HG02973 (cell line): Measurements from ENCODE around the gene SIAH1.
"Not testable (repeated sequence)": the region's sequence is repeated elsewhere in the genome, so short reads cannot be mapped to it uniquely, and the experiment has no call there.

Source experiments
- ATAC-seq: cut with Tn5 transposase; IDR thresholded peaks from one replicate; pipeline ENCODE4 v1.9.1; 2021; ENCODE audit warnings: moderate library complexity; ENCODE audit not compliant: unreplicated experiment

The SIAH1 gene, protein sequence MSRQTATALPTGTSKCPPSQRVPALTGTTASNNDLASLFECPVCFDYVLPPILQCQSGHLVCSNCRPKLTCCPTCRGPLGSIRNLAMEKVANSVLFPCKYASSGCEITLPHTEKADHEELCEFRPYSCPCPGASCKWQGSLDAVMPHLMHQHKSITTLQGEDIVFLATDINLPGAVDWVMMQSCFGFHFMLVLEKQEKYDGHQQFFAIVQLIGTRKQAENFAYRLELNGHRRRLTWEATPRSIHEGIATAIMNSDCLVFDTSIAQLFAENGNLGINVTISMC

GRCh38 chr16:48385253-48386150, at the start of gene SIAH1:
Gene SIAH1, minus strand, starts transcription at chr16:48385413. Its CDS starts 22,985 bp downstream, at chr16:48362428.
- peak; percentile 74 for ATAC-seq

- ATAC-seq = no peak
These were observed 49.6 kb upstream of the SIAH1 start for GRCh38 chr16:48434653-48435317.

GRCh38 chr16:48433850-48434530, 48.8 kb upstream of the SIAH1 start:
- no peak for ATAC-seq

DNA sequence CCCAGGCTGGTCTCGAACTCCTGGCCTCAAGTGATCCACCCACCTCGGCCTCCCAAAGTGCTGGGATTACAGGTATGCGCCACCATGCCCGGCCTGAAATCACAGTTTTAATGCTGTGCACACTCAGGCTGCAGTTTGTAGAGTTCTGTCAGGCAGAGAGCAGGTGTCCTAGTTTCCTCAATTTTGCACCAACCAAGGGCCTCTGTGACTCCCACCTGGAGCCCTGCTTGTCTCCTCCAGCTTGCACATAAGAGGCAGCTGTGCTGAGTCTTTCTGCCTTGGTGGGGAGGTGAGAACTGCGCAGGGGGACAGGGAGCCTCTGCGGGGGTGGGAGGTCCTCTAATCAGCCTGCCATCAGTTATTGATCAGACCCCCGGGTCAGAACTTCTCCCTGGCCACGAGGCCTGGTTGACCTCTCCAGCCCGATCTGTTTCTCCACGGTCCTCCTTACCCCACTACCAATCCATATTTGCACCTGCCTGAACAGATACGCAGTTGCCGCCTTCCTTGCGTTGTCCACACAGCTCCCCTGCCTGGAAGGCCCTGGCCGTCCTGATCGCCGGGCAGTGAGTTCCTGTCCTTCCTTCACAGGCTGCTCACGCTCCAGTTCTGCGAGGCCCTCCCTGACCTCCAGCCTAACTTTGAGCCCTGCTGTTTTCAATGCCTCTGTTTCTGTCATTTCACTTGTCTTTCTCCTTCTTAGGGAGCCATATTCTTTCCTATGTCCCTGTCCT, 48.1 kb upstream of the SIAH1 start:
- no peak for ATAC-seq

GRCh38 chr16:48432136-48432535, 46.9 kb upstream of the SIAH1 start:
- ATAC-seq = peak; percentile 87

DNA sequence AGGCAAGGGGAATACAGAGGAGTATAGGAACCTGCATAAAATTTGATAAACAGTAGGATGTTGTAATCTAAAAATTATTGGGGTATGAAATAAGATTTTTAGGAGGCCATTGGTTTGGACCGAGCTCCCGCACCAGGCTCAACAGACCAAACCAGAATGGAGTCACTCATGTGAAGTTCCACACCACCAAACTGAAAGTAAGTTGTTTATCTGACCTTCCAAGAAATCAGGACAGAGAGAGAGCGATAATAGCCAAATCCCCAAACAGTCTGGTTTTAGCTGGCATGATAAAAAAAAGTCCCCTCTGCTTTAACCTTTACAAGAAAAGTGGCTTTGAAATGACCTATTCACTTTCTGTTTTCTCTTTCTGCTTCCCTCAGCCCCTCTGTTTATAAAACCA, 45.7 kb upstream of the SIAH1 start:
- ATAC-seq = no peak

DNA sequence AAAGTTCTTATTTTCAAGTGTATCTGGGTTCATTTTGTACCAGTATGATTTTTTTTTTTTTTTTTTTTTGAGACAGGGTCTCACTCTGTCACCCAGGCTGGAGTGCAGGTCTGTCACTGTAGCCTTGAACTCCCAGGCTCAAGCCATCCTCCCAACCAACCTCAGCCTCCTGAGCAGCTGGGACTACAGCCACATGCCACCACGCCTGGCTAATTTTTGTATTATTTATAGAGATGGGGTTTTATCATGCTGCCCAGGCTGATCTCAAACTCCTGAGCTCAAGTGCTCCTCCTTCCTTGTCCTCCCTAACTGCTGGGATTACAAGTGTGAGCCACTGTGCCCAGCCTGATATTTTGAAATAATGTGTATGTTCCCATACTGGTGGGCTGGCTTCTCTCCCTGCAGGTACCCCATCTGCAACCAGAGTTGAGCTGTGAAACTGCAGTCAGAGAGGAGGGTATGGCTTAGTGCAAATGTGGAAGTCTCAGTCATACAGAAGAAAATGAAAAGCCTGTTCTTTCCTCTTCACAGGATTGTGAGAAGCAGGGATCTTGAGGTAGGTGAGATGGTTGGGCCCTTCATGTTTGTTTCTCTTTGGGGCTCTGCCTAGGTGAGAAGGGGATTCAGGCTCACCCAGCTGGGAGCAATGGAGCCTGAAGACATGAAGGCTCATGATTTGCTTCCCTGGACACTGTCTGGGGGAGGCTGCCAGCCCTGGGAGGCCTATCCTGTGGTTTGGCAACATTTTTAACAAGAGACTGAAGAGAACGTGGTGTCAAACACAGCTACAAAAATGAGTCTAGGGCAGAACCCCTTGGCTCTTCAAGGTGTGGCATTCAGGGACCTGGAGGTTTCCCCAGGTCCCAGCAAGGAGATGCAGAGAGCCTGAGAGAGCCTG, 41.3 kb upstream of the SIAH1 start:
- ATAC-seq = no peak

DNA sequence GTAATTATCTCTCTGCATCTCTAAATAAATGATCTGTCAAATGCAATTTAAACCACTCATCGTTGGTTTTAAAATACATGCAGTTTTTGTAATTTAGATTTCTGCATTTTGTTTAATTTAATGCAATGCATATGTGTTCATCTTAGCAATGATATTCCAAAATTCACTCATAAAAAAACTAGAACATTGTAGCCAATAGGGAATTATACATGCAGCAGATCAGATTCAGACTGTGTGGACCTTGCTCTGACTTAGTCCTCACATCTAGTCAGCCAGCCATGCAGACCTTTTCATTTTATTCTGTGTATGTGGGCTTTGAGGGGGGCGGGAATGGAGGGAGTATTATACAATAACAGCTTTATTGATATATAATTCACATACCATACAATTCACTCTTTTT, 37.3 kb upstream of the SIAH1 start:
- ATAC-seq = no peak

DNA sequence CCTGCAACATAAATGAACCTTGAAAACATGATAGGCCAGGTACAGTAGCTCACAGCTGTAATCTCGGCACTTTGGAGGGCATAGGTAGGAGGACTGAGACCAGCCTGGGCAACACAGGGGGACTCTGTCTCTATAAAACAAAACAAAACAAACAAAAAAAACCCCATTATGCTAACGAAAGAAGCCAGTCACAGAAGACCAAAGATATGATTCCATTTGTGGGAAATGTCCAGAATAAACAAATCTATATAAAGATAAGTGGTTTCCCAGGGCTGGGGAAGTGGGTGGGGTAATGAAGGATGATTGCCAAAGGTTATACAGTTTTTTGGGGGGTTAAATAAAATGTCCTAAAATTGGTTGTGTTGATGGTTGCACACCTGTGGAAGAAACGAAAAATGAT, 36.5 kb upstream of the SIAH1 start:
- ATAC-seq = no peak

DNA sequence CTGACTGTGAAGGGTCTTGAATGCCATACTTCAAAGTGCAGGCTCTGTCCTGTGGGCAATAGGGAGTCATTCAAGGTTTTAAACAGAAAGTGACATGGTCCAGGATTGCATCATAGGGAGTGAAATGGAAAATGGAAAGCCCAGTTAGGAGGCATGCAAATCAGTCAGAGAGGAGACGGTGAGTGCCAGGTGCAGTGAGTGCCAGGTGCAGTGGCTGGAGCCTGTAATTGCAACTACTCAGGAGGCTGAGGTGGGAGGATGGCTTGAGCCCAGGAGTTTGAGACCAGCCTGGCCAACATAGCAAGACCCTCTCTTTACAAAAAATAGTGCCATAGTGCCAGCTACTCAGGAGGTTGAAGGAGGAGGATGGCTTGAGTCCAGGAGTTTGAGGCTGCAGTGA, 35.2 kb upstream of the SIAH1 start:
- no peak for ATAC-seq

DNA sequence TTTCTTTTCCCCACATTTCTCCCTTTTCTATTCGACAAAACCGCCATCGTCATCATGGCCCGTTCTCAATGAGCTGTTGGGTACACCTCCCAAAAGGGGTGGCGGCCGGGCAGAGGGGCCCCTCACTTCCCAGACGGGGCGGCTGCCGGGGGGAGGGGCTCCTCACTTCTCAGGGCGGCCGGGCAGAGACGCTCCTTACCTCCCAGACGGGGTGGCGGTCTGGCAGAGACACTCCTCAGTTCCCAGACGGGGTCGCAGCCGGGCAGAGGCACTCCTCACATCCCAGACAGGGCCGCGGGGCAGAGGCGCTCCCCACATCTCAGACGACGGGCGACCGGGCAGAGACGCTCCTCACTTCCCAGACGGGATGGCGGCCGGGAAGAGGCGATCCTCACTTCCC, 31.4 kb upstream of the SIAH1 start:
- not testable (repeated sequence) for ATAC-seq

DNA sequence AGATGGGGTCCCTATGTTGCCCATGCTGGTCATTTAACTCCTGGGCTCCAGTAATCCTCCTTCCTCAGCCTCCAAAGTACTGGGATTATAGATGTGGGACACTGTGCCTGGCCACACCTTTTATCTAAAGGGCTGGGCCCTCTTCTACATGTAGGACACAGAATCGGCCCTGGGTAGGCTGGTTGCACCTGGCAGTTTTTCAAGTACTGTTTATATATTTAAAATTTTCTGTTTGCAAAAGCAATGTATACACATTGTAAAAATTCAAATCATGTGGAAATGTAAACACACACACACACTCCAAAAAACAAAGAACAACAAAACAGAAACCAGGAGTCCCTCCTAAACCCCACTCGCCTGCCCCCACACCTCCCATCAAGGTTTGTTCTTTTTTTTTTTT, 28.1 kb upstream of the SIAH1 start:
- ATAC-seq = no peak

DNA sequence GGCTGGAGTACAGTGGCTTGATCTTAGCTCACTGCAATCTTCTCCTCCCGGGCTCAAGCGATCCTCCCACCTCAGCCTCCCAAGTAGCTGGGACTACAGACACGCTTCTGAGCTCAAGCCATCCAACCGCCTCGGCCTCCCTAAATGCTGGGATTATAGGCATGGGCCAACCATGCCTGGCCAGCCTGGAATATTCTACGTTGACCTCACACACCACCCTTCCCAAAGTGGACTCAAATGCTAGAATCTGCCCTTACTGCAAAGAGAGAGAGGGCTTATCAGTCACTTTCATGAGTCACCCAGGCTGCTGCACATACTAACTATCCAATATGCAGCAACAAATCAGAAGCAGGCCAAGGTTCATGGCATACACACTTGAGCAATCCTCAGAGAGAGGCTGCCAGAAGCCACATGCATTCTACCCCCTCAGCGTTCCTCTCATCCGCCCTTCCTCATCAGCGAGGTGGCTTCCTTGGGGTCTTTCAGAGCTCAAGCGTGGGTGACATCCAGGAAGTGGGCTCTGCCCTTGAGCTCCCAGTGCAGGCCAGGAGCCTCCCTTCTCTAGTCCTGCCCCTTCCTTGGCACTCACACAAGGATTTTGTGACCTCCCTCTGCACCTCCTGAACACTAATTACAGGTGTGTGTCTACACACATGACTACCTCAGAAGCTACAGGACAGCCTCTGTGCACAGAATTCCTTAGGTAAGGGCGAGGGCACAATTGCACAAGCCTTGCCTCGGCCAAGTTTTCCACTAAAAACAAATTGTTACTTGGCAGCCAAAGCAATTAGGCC, 24.8 kb upstream of the SIAH1 start:
- ATAC-seq = no peak

- no peak for ATAC-seq
These were observed 23.5 kb upstream of the SIAH1 start for GRCh38 chr16:48408688-48409087.

GRCh38 chr16:48405907-48406306, 20.7 kb upstream of the SIAH1 start:
- ATAC-seq = no peak

DNA sequence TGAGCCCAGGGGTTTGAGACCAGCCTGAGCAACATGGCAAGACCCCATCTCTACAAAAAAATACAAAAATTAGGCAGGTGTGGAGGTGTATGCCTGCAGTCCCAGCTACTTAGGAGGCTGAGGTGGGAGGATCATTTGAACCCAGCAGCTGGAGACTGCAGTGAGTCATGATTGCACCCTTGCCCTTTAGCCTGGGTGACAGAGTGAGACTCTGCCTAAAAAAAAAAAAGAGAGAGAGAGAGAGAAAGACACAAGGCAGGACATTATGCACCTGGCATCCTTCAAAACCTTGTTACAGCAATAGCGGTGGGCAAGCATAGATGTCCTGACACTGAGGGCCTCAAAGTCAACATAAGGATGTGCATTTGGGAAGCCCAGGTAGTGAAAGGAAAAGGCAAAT, 19.9 kb upstream of the SIAH1 start:
- ATAC-seq = no peak

DNA sequence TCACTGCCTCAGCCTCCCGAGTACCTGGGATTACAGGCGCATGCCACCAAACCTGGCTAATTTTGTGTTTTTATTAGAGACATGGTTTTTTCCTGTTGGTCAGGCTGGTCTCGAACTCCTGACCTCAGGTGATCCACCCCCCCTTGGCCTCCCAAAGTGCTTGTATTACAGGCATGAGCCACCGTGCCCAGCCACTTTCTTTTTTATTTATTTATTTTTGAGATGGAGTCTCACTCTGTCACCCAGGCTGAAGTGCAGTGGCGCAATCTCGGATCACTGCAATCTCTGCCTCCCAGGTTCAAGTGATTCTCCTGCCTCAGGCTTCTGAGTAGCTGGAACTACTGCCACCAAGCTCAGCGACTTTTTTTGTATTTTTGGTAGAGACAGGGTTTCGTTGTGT, 17.3 kb upstream of the SIAH1 start:
- ATAC-seq = not testable (repeated sequence)

- ATAC-seq = no peak
These were observed 10.2 kb upstream of the SIAH1 start for GRCh38 chr16:48395375-48395774.

GRCh38 chr16:48394355-48394703, 9.1 kb upstream of the SIAH1 start:
- ATAC-seq = no peak
